ENCODE results near the gene REPS2. TPM values are rescaled to one million over a fixed set of nuclear protein-coding genes. Genes with fewer than 3 reads are reported as not detected.

REPS2 gene
- total and polyA plus RNA-seq, 2 donors from 2014 or later, result 19.6 to 36.3 TPM

GRCh38 chrX:17164941-17165340, 218.5 kb downstream of the REPS2 start:
- no peak overlapping the region for H3K4me3 ChIP-seq (ENCODE audit: low read length in 3 of 3)
- no peaks in the 10 kb centered on the region for H3K4me1 ChIP-seq (ENCODE audit: control insufficient read depth in 2 of 3, insufficient read depth in 2 of 3, low read depth in 1 of 3, low read length in 3 of 3)
- TF ChIP-seq CTCF (IDR thresholded peaks at IDR 0.05; ENCODE audit: borderline replicate concordance, extremely low read depth, insufficient read depth), result no peak
- DNase-seq (no peak), FAIRE-seq (no peak)
- H3K36me3 ChIP-seq (ENCODE audit: control insufficient read depth in 2 of 3, insufficient read depth in 3 of 3, low read length in 3 of 3), result no peaks in the 10 kb centered on the region
- no peaks in the 10 kb centered on the region for H3K27me3 ChIP-seq (ENCODE audit: control insufficient read depth, insufficient read depth, low read length)
- no peak overlapping the region for H3K9ac ChIP-seq (ENCODE audit: low read length in 3 of 3)
- H3K27ac ChIP-seq (ENCODE audit: low read depth in 2 of 2, low read length in 2 of 2), result no peak overlapping the region
- intact Hi-C loops (cut with DNase I), result no loop called here
- H3K9me3 ChIP-seq (ENCODE audit: control insufficient read depth in 2 of 3, insufficient read depth in 1 of 3, low read length in 3 of 3), result peaks cover 3 to 20% (median 5%) of the 10 kb centered on the region in 3 donors

- FAIRE-seq, result no peak
- no peaks in the 10 kb centered on the region for H3K27me3 ChIP-seq (ENCODE audit: control insufficient read depth, insufficient read depth, low read length)
- H3K9ac ChIP-seq (ENCODE audit: low read length in 3 of 3), result no peak overlapping the region
- DNase-seq, result no peak
- no peaks in the 10 kb centered on the region for H3K4me1 ChIP-seq (ENCODE audit: control insufficient read depth in 2 of 3, insufficient read depth in 2 of 3, low read depth in 1 of 3, low read length in 3 of 3)
- intact Hi-C loops (cut with DNase I), result no loop called here
- TF ChIP-seq CTCF (IDR thresholded peaks at IDR 0.05; ENCODE audit: borderline replicate concordance, extremely low read depth, insufficient read depth), result no peak
- no peak overlapping the region for H3K27ac ChIP-seq (ENCODE audit: low read depth in 2 of 2, low read length in 2 of 2)
- H3K4me3 ChIP-seq (ENCODE audit: low read length in 3 of 3), result no peak overlapping the region
- H3K36me3 ChIP-seq (ENCODE audit: control insufficient read depth in 2 of 3, insufficient read depth in 3 of 3, low read length in 3 of 3), result no peaks in the 10 kb centered on the region
- peaks cover 0 to 7% (median 2%) of the 10 kb centered on the region in 3 donors for H3K9me3 ChIP-seq (ENCODE audit: control insufficient read depth in 2 of 3, insufficient read depth in 1 of 3, low read length in 3 of 3)
Observed at GRCh38 chrX:17167915-17168314, 221.5 kb downstream of the REPS2 start.

- TF ChIP-seq CTCF (IDR thresholded peaks at IDR 0.05; ENCODE audit: borderline replicate concordance, extremely low read depth, insufficient read depth), result no peak
- Histone ChIP-seq H3K27me3 (ENCODE audit: control insufficient read depth, insufficient read depth, low read length) (no peaks in the 10 kb centered on the region), H3K27ac (ENCODE audit: low read depth in 2 of 2, low read length in 2 of 2) (no peak overlapping the region), H3K4me1 (ENCODE audit: control insufficient read depth in 2 of 3, insufficient read depth in 2 of 3, low read depth in 1 of 3, low read length in 3 of 3) (no peaks in the 10 kb centered on the region), H3K4me3 (ENCODE audit: low read length in 3 of 3) (no peak overlapping the region), H3K9ac (ENCODE audit: low read length in 3 of 3) (no peak overlapping the region), H3K9me3 (ENCODE audit: control insufficient read depth in 2 of 3, insufficient read depth in 1 of 3, low read length in 3 of 3) (no peaks in the 10 kb centered on the region), H3K36me3 (ENCODE audit: control insufficient read depth in 2 of 3, insufficient read depth in 3 of 3, low read length in 3 of 3) (no peaks in the 10 kb centered on the region)
- no peak for FAIRE-seq
- intact Hi-C loops (cut with DNase I), result no loop called here
- peak; percentile 13 to 78 (median 56) for DNase-seq
Observed at GRCh38 chrX:17170973-17171372, 224.5 kb downstream of the REPS2 start.

- no peaks in the 10 kb centered on the region for H3K4me1 ChIP-seq (ENCODE audit: control insufficient read depth in 2 of 3, insufficient read depth in 2 of 3, low read depth in 1 of 3, low read length in 3 of 3)
- no peak for TF ChIP-seq CTCF (IDR thresholded peaks at IDR 0.05; ENCODE audit: borderline replicate concordance, extremely low read depth, insufficient read depth)
- no peaks in the 10 kb centered on the region for H3K36me3 ChIP-seq (ENCODE audit: control insufficient read depth in 2 of 3, insufficient read depth in 3 of 3, low read length in 3 of 3)
- intact Hi-C loops (cut with DNase I), result no loop called here
- no peak overlapping the region for H3K4me3 ChIP-seq (ENCODE audit: low read length in 3 of 3)
- no peaks in the 10 kb centered on the region for H3K27me3 ChIP-seq (ENCODE audit: control insufficient read depth, insufficient read depth, low read length)
- no peaks in the 10 kb centered on the region for H3K9me3 ChIP-seq (ENCODE audit: control insufficient read depth in 2 of 3, insufficient read depth in 1 of 3, low read length in 3 of 3)
- no peak overlapping the region for H3K9ac ChIP-seq (ENCODE audit: low read length in 3 of 3)
- FAIRE-seq, result no peak
- no peak overlapping the region for H3K27ac ChIP-seq (ENCODE audit: low read depth in 2 of 2, low read length in 2 of 2)
- no peak for DNase-seq
Observed at GRCh38 chrX:17174671-17175070, 228.2 kb downstream of the REPS2 start.
